Mammary epithelial cell (primary cell): ENCODE measurements around the gene ZHX3.

Experiments
- EZH2 ChIP-seq: IDR thresholded peaks from 2 replicates; pipeline ENCODE4 v1.6.1; 2012; ENCODE audit warnings: low read length, inconsistent platforms, borderline replicate concordance
- TF ChIP-seq, protein P1 (sequence below), 2 donors: IDR thresholded peaks in 1 of 2; conservative IDR thresholded peaks in 1 of 2; 2 replicates each; pipeline ENCODE4 v1.5.1; 2011 to 2012; ENCODE audit warnings: inconsistent platforms in 2 of 2, low read length in 2 of 2, mild to moderate bottlenecking in 2 of 2, control low read depth in 1 of 2, low read depth in 1 of 2; ENCODE audit not compliant: insufficient read depth in 1 of 2; ENCODE audit errors: extremely low read depth in 1 of 2

DNA sequence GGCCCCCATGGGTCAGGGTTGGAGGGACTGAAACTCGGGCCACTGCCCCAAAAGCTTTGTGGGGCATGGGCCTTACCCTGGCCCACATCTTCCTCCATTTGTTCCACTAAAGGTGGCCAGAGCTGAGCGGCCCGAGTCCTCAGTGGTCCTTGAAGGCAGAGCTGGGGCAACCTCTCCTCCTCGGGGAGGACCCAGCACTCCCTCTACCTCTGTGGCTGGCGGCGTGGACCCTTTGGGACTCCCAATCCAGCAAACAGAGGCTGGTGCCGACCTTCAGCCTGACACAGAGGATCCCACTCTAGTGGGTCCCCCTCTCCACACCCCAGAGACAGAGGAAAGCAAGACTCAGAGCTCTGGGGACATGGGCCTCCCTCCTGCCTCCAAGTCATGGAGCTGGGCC lies 32.4 kb upstream of the ZHX3 start:
- TF ChIP-seq, protein P1, sequence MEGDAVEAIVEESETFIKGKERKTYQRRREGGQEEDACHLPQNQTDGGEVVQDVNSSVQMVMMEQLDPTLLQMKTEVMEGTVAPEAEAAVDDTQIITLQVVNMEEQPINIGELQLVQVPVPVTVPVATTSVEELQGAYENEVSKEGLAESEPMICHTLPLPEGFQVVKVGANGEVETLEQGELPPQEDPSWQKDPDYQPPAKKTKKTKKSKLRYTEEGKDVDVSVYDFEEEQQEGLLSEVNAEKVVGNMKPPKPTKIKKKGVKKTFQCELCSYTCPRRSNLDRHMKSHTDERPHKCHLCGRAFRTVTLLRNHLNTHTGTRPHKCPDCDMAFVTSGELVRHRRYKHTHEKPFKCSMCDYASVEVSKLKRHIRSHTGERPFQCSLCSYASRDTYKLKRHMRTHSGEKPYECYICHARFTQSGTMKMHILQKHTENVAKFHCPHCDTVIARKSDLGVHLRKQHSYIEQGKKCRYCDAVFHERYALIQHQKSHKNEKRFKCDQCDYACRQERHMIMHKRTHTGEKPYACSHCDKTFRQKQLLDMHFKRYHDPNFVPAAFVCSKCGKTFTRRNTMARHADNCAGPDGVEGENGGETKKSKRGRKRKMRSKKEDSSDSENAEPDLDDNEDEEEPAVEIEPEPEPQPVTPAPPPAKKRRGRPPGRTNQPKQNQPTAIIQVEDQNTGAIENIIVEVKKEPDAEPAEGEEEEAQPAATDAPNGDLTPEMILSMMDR (conservative IDR thresholded peaks at IDR 0.05 in 1 of 2, IDR thresholded peaks at IDR 0.05 in 1 of 2; ENCODE audit: extremely low read depth in 1 of 2, insufficient read depth in 1 of 2, low read depth in 1 of 2, low read length in 2 of 2), result no peak
- TF ChIP-seq EZH2, result no peak
